Heart left ventricle (tissue), 16 donors: ENCODE measurements around the gene ACSF2. TPM values are rescaled to one million over a fixed set of nuclear protein-coding genes. Genes with fewer than 3 reads are reported as not detected.

Experiments used
- ATAC-seq, 4 donors: fragments of 200-7000 bp; cut with Tn5 transposase; one replicate each; pipeline ENCODE4 v1.9.1; 2020 to 2022; ENCODE audit warnings: moderate library complexity in 4 of 4, mild to moderate bottlenecking in 3 of 4, moderate number of reproducible peaks in 1 of 4
- DNase-seq, 5 donors: peaks; one replicate each; pipeline ENCODE4 v3.0.0-alpha.2; 2020
- H3K27ac ChIP-seq, 12 donors: fragments of 200-600 bp; sonication (generic) in 4 of 12; one replicate each; pipeline versions ENCODE4 v1.5.0 to v1.8.0; 2016 to 2022; ENCODE audit warnings: mild to moderate bottlenecking in 2 of 12
- H3K27me3 ChIP-seq, 9 donors: fragments of 200-600 bp; sonication (generic) in 2 of 9; one replicate each; pipeline versions ENCODE4 v1.5.1 to v1.8.0; 2016 to 2022; ENCODE audit warnings: mild to moderate bottlenecking in 3 of 9
- H3K36me3 ChIP-seq, 9 donors: fragments of 200-600 bp; sonication (generic) in 2 of 9; one replicate each; pipeline versions ENCODE4 v1.5.0 to v1.8.0; 2018 to 2022; ENCODE audit warnings: mild to moderate bottlenecking in 2 of 9
- H3K4me1 ChIP-seq, 12 donors: fragments of 200-600 bp; sonication (generic) in 4 of 12; one replicate each; pipeline versions ENCODE4 v1.5.0 to v1.8.0; 2016 to 2022; ENCODE audit warnings: mild to moderate bottlenecking in 3 of 12
- H3K4me3 ChIP-seq, 12 donors: fragments of 200-600 bp; sonication (generic) in 4 of 12; one replicate each; pipeline versions ENCODE4 v1.5.0 to v1.8.0; 2017 to 2022; ENCODE audit warnings: mild to moderate bottlenecking in 9 of 12, moderate library complexity in 4 of 12
- H3K9me3 ChIP-seq, 12 donors: fragments of 200-600 bp; sonication (generic) in 4 of 12; one replicate each; pipeline versions ENCODE4 v1.5.0 to v1.8.0; 2016 to 2022; ENCODE audit warnings: mild to moderate bottlenecking in 1 of 12
- CTCF ChIP-seq, 12 donors: fragments of 200-600 bp; sonication (generic) in 4 of 12; IDR thresholded peaks; one replicate each; pipeline versions ENCODE4 v1.5.0 to v1.8.0; 2018 to 2022; ENCODE audit warnings: antibody characterized with exemption in 12 of 12, mild to moderate bottlenecking in 5 of 12
- POLR2A ChIP-seq, 2 donors: fragments of 450-650 bp; IDR thresholded peaks; one replicate each; pipeline ENCODE4 v1.6.1; 2017; ENCODE audit warnings: antibody characterized with exemption in 2 of 2, mild to moderate bottlenecking in 2 of 2, moderate library complexity in 2 of 2
- WGBS, 4 donors: extraction: QIAGEN DNeasy Blood & Tissue Kit in 2 of 4; methylation state at CpG; one replicate each; pipeline versions ENCODE4 v1.1.5 to v1.1.7; 2013 to 2018; 5-methylcytosine and 5-hydroxymethylcytosine counted together
- intact Hi-C, 10 donors: fragments of 100-400 bp; cut with DNase I; formaldehyde crosslinking; loops; one replicate each; pipeline versions ENCODE4 v1.11.1 to v1.14.2; 2022
- polyA plus RNA-seq, 2 donors: library from polyadenylated mRNA; stranded (reverse); fragments of 200-250 nt; gene quantifications; one replicate each; pipeline ENCODE4 v1.2.3, GENCODE V29; 2013
- total RNA-seq, 9 donors: library from RNA; depleted of rRNA in 2 of 9; stranded (reverse); fragments of >200 nt in 2 of 9; fragmentation: NEBNext Ultra II Directional in 3 of 9; extraction: Animal tissue kit (Norgen Biotek cat#: 25700) in 3 of 9; gene quantifications; one replicate each; pipeline versions ENCODE4 v1.1.0 to v1.2.4, GENCODE V29; 2016 to 2023
- donor health status: ischemic (EF 13 %, LVEDD 7.1; RV severe dilation, severe dysfunction).
- donor health status: healthy with polysubstance abuse.
- donor health status: DM: no; HTN: yes; CAD: no.
- donor health status: DM: no; HTN: no; CAD: no.
- donor health status: ischemic (EF 25% LVEDD 6.9; RV normal size, moderate dysfunction).
- donor health status: ischemic (EF 25% LVEDD 5.7; RV mildly dilated, moderate dysfunction).
- donor health status: healthy.
- donor health status: DM: yes; HTN: yes; CAD: no.
- donor health status: ischemic (EF 35%, LVEDD 5.7; RV mildly dilated, moderate dysfunction).
- donor health status: nonischemic (EF 11% LVEDD 7.7; RV severe dilation, severe dysfunction).
- donor health status: DM: yes; HTN: yes; CAD: no.
- donor health status: PGD.
- donor health status: ischemic (EF 29% LVEDD 5.4; RV normal size, mild dysfunction).
- donor health status: nonischemic (EF 23%, LVEDD 6.1; RV moderate dilation, normal function).

ACSF2 gene
- total and polyA plus RNA-seq, 11 donors: 6.5 to 31.6 (median 17.4) TPM

DNA sequence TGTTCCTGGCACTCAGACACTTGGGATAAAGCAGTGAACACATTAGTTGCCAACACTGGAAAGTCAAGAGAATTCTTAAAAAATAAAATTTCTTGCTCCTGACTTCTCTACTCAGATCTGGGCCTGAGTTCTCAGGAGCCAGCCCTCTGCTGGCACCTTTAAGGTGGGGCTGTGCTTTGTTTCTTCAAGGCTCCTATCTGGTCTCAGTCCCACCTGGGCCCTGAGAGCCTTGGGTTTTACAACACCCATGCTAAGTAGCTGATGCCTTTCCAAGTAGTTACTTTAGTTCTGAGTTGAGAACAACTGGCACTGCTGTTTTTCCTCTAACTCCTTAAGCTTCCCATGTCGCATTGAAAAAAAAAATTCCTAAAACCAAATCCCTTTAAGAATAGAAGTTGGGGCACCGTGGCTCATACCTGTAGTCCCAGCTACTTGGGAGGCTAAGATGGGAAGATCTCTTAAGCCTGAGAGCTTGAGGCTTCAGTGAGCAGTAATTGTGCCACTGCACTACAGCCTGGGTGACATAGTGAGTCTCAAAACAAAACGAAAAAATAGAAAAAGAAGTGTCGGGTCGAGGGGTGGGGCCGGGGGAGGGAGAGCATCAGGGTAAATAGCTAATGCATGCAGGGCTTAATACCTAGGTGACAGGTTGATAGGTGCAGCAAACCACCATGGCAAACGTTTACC is 26.1 kb downstream of the ACSF2 start:
- DNase-seq (no peak), ATAC-seq (no peak)
- TF ChIP-seq POLR2A (IDR thresholded peaks at IDR 0.05) (no peak), CTCF (IDR thresholded peaks at IDR 0.05) (no peak)
- Histone ChIP-seq H3K27ac (no peak overlapping the region), H3K4me1 (peaks cover 0 to 9% (median 0%) of the 10 kb centered on the region in 12 donors), H3K36me3 (no peaks in the 10 kb centered on the region), H3K27me3 (no peaks in the 10 kb centered on the region), H3K4me3 (no peak overlapping the region), H3K9me3 (no peaks in the 10 kb centered on the region)
- 81 to 84% (median 82%) methylated on average over 7 of the region's 7 CpGs for WGBS, 4 donors
- intact Hi-C loops: no loop called here

DNA sequence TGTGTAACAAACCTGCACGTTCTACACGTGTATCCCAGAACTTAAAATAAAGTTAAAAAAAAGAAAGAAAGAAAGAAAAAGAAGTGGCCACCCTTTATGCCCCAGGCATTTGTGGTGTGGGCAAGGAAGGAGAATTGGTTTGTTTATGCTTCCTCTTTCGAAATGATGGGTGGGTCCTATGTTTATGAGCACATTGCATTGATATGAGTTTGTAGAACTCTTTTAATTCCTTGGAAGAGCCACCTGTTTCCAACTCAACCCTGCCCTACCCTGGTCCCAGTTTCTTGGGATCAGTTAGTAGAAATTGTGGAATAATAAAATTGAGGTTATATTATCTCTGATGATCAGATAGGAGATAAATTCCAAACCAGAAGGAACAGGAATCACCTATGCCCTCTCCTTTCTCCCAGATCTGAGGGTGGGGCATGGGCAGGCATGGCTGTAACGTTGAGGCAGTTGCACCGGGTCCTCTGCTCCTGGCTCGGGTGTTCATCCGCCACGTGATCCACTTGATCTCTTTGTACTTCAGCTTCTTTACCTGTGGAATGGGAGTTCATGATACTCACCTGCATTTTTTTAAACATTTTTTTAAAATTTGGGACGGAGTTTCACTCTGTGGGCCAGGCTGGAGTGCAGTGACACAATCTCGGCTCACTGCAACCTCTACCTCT is 26.7 kb downstream of the ACSF2 start:
- H3K27me3 ChIP-seq: no peaks in the 10 kb centered on the region
- intact Hi-C loops: no loop called here
- H3K9me3 ChIP-seq: no peaks in the 10 kb centered on the region
- peaks cover 0 to 8% (median 0%) of the 10 kb centered on the region in 12 donors for H3K4me1 ChIP-seq
- H3K27ac ChIP-seq: no peak overlapping the region
- 87 to 93% (median 91%) methylated on average over 10 of the region's 10 CpGs for WGBS, 4 donors
- TF ChIP-seq CTCF (IDR thresholded peaks at IDR 0.05): no peak
- no peak for TF ChIP-seq POLR2A (IDR thresholded peaks at IDR 0.05)
- ATAC-seq (no peak), DNase-seq (no peak)
- no peak overlapping the region for H3K4me3 ChIP-seq
- H3K36me3 ChIP-seq: no peaks in the 10 kb centered on the region

- WGBS, 4 donors: 93 to 97% (median 95%) methylated on average over 3 of the region's 3 CpGs
- ATAC-seq: no peak
- no peaks in the 10 kb centered on the region for H3K9me3 ChIP-seq
Observed at GRCh38 chr17:50453901-50454300, 27.9 kb downstream of the ACSF2 start.

More at GRCh38 chr17:50453901-50454300, 27.9 kb downstream of the ACSF2 start:
- no peaks in the 10 kb centered on the region for H3K4me1 ChIP-seq
- no peaks in the 10 kb centered on the region for H3K27me3 ChIP-seq
- intact Hi-C loops: no loop called here
- H3K4me3 ChIP-seq: no peak overlapping the region
- H3K36me3 ChIP-seq: no peaks in the 10 kb centered on the region
- no peak overlapping the region for H3K27ac ChIP-seq
- TF ChIP-seq CTCF (IDR thresholded peaks at IDR 0.05) (no peak), POLR2A (IDR thresholded peaks at IDR 0.05) (no peak)
- no peak for DNase-seq
